Erythroblast (primary cell): Measurements from ENCODE around the gene AGK.
"Not testable (repeated sequence)": the region's sequence is repeated elsewhere in the genome, so short reads cannot be mapped to it uniquely, and the experiment has no call there.

Experiments used
- DNase-seq, 2 experiments: peaks; one replicate each; lab custom pipeline; 2025; lab: John Stamatoyannopoulos, UW
- GATA1 ChIP-seq: IDR thresholded peaks from 2 replicates; pipeline ENCODE4 v1.6.1; 2011; ENCODE audit warnings: low read depth, mild to moderate bottlenecking, control low read depth, low read length, moderate library complexity
- POLR2A ChIP-seq: IDR thresholded peaks from 2 replicates; pipeline ENCODE4 v1.6.1; 2011; ENCODE audit warnings: mild to moderate bottlenecking, low read length

Gene AGK

GRCh38 chr7:141630621-141631020, 79.4 kb downstream of the AGK start:
- DNase-seq: no peak
- TF ChIP-seq GATA1 (no peak), POLR2A (no peak)

- DNase-seq: no peak
- TF ChIP-seq POLR2A (no peak), GATA1 (no peak)
Observed at GRCh38 chr7:141631525-141631924, 80.3 kb downstream of the AGK start.

GRCh38 chr7:141634065-141634464, 82.9 kb downstream of the AGK start:
- DNase-seq: no peak

GRCh38 chr7:141636053-141636452, 84.8 kb downstream of the AGK start:
- no peak for TF ChIP-seq POLR2A
- no peak for TF ChIP-seq GATA1
- no peak for DNase-seq

More at GRCh38 chr7:141634065-141634464, 82.9 kb downstream of the AGK start:
- no peak for TF ChIP-seq POLR2A
- TF ChIP-seq GATA1: no peak

GRCh38 chr7:141640239-141640840, 89.1 kb downstream of the AGK start:
- TF ChIP-seq GATA1: no peak
- no peak for DNase-seq

- no peak for DNase-seq
- TF ChIP-seq POLR2A: no peak
- TF ChIP-seq GATA1: no peak
Observed at GRCh38 chr7:141641876-141642275, 90.7 kb downstream of the AGK start.

GRCh38 chr7:141645188-141645587, 94.0 kb downstream of the AGK start:
- TF ChIP-seq GATA1: no peak
- TF ChIP-seq POLR2A: no peak
- DNase-seq: no peak

- no peak for DNase-seq
- TF ChIP-seq POLR2A (no peak), GATA1 (no peak)
Observed at GRCh38 chr7:141646826-141647480, 95.7 kb downstream of the AGK start.

GRCh38 chr7:141647701-141648100, 96.5 kb downstream of the AGK start:
- not testable (repeated sequence) for DNase-seq

- TF ChIP-seq GATA1 (no peak), POLR2A (no peak)
- no peak for DNase-seq
Observed at GRCh38 chr7:141648276-141649114, 97.3 kb downstream of the AGK start.

- DNase-seq: no peak
- TF ChIP-seq POLR2A (no peak), GATA1 (no peak)
Observed at GRCh38 chr7:141649137-141649864, 98.1 kb downstream of the AGK start.

- DNase-seq: peak; percentile 77 to 79
- no peak for TF ChIP-seq GATA1
- TF ChIP-seq POLR2A: no peak
Observed at GRCh38 chr7:141649865-141650634, 98.8 kb downstream of the AGK start.

- DNase-seq: no peak
- no peak for TF ChIP-seq POLR2A
Observed at GRCh38 chr7:141651417-141651816, 100.2 kb downstream of the AGK start.
